Fibroblast of gingiva (primary cell): Measurements from ENCODE around the gene ANKRD27.
"Not testable (repeated sequence)": the region's sequence is repeated elsewhere in the genome, so short reads cannot be mapped to it uniquely, and the experiment has no call there.

Source experiments
- DNase-seq: peaks from one replicate; pipeline ENCODE4 v3.0.0-alpha.2; 2011; ENCODE audit warnings: low read depth

Gene ANKRD27

GRCh38 chr19:32652331-32652730 lies 22.6 kb downstream of the ANKRD27 start:
- DNase-seq = not testable (repeated sequence)

DNA sequence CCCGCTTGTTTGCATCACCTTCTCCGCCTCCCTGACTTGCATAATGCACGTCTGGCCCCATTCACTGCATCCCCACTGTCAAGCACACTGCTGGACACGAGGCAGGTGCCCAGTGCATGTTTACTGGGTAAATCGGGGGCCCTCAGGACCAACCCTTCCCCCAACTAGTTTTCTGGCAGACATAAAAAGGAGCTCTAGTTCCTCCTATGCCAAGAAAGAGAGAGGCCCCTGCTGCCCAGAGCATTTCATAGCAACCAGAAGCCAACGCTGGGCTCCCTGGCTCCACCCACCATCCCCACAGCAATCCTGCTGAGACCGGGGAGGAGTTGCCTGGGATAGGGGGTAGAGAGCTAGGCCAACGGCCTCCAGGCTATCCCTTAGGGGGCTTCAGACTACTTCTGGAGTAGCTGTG lies 23.2 kb downstream of the ANKRD27 start:
- DNase-seq = no peak

GRCh38 chr19:32650671-32651070 lies 24.3 kb downstream of the ANKRD27 start:
- DNase-seq = no peak

GRCh38 chr19:32649751-32650150 lies 25.2 kb downstream of the ANKRD27 start:
- DNase-seq = no peak

GRCh38 chr19:32647361-32647760 lies 27.6 kb downstream of the ANKRD27 start:
- DNase-seq = no peak

- DNase-seq = no peak
Observed at GRCh38 chr19:32646556-32646955, 28.4 kb downstream of the ANKRD27 start.

- DNase-seq = no peak
Observed at GRCh38 chr19:32642771-32643170, 32.2 kb downstream of the ANKRD27 start.

DNA sequence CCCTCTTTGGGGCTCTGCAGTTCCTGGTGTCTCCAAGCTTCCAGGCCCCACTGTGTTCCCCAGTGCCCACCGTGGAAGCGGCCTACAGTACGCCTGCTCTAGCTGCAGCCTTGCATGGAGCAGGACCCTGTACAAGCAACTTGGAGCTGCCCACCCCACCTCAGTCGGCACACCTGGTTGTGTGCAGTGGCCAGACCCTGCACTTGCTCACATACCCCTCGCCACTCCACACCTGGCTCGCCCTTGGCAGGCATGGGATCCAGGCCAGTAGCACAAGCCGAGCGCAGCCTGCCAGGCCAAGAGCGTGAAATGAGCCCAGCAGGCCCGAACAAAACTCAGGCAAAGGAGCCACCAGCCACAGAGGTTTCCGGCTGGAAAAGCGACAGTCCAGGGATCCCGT lies 36.4 kb downstream of the ANKRD27 start:
- DNase-seq = no peak

DNA sequence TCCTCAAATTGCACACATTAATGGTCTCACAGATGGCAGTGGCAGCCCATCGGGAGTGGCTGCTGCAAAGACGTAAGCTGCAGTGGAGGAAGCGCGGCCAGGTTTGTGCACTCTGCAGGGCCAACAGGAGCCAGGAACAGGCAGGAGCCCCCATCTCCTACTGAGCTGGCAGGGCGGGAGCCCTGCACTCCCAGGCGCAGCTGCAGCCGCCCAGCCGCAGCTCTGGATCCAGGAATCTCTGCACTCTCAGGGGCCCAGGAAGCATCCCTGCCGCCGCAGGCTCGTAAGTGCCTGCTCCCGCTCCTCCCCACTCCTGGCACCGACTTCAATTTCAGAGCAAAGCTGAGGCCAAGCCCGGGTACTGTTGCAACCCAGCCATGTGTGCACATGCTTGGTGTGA lies 37.5 kb downstream of the ANKRD27 start:
- no peak for DNase-seq

- no peak for DNase-seq
Observed at GRCh38 chr19:32631381-32631780, 43.6 kb downstream of the ANKRD27 start.

DNA sequence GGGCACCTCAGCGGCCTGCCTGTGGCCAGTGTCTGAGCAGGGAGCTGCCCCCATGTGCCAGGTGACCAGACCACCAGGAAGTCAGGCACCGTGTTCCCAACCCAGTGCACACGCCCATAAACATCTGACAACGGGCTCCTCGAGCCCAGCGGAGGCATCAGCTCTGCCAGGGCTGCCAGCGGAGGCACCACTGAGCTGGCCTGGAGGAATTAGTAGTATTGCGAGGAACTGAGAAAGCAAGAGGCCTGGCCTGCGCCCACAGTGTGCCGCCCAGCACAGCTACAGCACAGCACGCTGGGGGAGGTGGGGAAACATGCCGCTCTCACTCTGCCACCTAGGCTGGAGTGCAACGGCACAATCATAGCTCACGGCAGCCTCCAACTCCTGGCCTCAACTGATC lies 44.6 kb downstream of the ANKRD27 start:
- no peak for DNase-seq

DNA sequence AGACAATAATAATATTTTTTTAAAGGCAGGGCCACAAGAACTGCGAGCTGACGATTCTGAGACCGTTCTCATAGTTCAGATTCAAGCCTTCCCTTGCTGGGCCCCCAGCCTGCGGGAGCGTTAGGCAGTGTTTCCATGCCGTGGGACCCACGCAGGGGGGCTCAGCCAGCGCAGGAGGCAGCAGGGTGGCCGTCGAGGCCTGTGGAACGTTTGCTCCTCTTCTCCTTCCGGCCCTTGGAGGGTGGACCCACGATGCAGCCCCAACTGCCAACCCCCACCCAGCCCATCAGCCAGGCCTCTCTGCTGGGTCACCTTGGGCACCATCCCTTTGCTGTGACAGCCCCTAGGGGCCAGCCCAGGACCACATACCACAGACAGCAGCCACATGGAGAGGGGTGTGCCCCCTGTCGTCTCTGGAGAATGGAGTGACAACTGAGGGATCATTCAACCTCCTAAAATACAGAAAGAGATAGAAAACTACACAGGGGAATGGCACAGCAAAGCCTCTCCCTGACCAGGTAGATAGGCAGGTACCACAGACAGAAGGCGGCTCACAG lies 47.2 kb downstream of the ANKRD27 start:
- no peak for DNase-seq

DNA sequence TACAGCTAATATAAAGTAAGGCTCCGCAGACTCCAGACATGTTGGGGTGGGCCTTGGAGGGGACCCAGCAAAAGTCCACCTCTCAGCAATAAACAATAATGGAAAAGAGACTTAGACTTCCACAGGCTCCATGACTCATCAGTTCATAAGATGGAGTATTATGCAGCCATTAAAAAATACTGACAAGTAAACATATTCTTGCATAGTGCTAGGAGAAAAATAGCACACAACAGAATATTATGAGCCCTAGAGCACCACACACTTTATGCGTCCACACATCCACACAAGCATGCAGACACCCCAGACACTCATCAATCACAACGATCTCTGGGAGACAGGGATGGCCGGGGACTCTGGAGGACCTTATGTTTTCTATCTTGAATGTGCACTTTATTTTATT lies 48.0 kb downstream of the ANKRD27 start:
- DNase-seq = no peak

DNA sequence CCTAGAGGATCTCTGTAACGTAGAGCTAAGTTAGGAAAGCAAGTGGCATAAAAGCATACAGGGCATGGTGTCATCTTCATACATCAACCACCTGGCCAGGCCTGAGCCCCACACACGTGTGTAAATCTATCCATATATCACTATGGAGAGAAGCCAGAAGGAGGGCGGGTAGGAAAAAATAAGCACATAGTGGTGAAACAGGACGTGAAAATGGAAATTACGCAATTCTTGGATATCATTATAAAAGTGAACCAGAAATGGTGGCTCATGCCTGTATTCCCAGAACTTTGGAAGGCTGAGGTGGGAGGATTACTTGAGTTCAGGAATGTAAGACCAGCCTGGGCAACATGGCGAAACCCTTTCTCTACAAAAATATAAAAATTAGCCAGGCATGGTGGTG lies 50.6 kb downstream of the ANKRD27 start:
- DNase-seq = no peak

GRCh38 chr19:32622002-32622401 lies 53.0 kb downstream of the ANKRD27 start:
- no peak for DNase-seq

DNA sequence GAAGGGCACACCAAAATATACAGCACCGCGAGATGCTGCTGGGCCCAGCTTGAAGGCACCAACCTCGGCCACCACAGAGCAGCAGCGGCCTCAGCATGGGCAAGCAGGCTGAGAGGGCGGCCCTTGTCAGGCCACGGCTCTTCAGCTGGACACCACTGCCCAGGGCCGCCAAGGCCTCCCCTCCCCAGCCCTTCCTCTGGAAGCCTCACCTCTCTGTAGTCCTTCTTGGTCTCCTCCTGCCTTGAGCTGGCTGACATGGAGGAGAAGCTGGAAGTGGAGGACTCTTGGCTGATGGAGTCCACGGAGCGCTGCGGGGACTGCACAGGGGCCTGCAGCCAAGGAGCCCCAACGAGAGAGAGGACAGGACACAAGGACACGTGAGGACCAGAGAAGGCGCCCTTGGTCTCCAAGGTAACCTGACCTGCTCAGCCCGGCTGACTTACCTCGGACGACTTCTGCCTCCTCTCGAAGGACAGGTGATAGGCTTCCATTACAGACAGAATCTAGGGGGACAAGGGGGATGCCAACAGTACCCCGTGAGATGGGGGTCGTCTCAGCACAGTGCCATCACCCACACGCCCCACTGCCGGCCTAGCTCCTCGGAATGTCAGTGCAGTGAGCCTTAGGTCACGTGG lies 55.8 kb downstream of the ANKRD27 start:
- no peak for DNase-seq

- no peak for DNase-seq
Observed at GRCh38 chr19:32615569-32615968, 59.4 kb downstream of the ANKRD27 start.

DNA sequence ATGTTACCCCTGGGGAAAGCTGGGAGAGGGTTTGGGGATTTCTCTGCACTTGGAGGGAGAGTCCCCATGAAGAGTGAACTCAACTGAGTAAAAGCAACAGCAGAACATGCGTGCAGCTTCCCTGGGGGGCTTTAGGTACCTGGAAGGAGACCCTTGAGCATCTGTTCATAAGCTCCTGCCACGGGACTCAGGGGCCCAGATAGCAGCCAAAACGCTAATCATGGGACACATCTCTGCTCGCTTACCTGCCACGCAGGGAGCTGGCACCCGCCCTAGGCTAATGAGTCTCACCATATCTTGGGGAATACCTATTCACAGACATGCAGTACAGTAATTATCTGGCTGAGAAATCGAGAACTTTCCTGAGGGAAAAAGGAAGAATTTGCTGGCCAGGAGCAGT lies 60.1 kb downstream of the ANKRD27 start:
- DNase-seq = no peak

DNA sequence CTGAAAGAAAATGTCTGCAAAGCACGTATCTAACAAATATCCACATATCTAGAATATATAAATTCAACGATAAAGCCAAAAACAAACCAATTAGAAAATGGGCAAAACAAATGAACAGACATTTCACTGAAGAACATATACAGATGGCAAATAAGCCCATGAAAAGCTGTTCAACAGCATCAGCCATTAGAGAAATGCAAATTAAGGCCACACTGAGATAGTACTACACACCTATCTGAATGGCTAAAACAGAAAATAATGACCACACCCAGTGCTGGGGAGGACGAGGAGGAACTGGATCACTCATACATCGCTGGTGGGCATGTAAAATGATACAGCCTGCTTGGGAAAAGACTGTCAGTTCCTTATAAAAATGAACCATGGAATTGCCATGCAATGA lies 62.0 kb downstream of the ANKRD27 start:
- DNase-seq = no peak

GRCh38 chr19:32611161-32611560 lies 63.8 kb downstream of the ANKRD27 start:
- DNase-seq = no peak

GRCh38 chr19:32607479-32607878 lies 67.5 kb downstream of the ANKRD27 start:
- no peak for DNase-seq

GRCh38 chr19:32606289-32606688 lies 68.7 kb downstream of the ANKRD27 start:
- DNase-seq = no peak

GRCh38 chr19:32605544-32605943 lies 69.4 kb downstream of the ANKRD27 start:
- no peak for DNase-seq

DNA sequence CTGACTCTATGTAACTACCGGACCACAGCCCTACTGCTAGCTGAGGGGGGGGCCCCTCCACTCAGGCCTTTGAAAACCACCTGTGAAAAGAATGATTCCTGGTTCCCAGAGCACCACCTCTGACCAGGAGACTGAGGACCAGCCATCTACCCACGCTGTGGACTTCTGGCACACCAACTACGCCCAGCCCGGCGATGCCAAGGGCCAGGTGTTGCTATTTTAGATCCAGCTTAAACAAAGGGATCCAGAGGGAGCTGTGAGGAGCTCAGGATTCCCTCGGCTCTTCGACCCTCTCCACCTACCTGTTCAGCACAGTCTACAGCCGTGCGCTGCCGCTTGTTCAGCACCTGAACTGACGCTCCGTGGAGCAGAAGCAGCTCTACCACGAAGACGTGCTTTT lies 71.0 kb downstream of the ANKRD27 start:
- no peak for DNase-seq
